Measurements from ENCODE around the gene CHRNA10.

The CHRNA10 gene

GRCh38 chr11:3665336-3666022 lies 5.7 kb downstream of the CHRNA10 start:
- Histone ChIP-seq H2AFZ (ENCODE audit: low read depth, low read length) (no peak overlapping the region), H3K9me3 (ENCODE audit: control insufficient read depth, low read length) (no peaks in the 10 kb centered on the region), H3K9ac (ENCODE audit: low read length) (no peak overlapping the region), H2AK5ac (ENCODE audit: low read length, severe bottlenecking) (no peak overlapping the region), H2BK15ac (ENCODE audit: low read depth, poor library complexity, severe bottlenecking) (no peak overlapping the region), H3K4me1 (ENCODE audit: control insufficient read depth, insufficient read depth, low read depth, low read length) (peaks cover 3% of the 10 kb centered on the region), H3K4me2 (ENCODE audit: low read length, poor library complexity, severe bottlenecking) (no peak overlapping the region), H2BK5ac (ENCODE audit: low read depth, low read length, poor library complexity, severe bottlenecking) (no peak overlapping the region), H3K27me3 (ENCODE audit: control insufficient read depth in 1 of 2, insufficient read depth in 1 of 2, low read length in 2 of 2) (no peaks in the 10 kb centered on the region), H3K4ac (ENCODE audit: low read depth in 1 of 2, low read length in 2 of 2) (no peak overlapping the region), H2BK12ac (ENCODE audit: low read length in 2 of 2) (no peak overlapping the region), H4K91ac (ENCODE audit: low read length) (peak overlapping the region; percentile 11), H4K8ac (ENCODE audit: low read length) (no peak overlapping the region), H3K18ac (ENCODE audit: low read depth in 1 of 2, low read length in 2 of 2) (no peak overlapping the region), H3K23ac (ENCODE audit: low read length in 2 of 2) (no peak overlapping the region), H3K27ac (ENCODE audit: low read length, poor library complexity, severe bottlenecking) (no peak overlapping the region), H3K4me3 (ENCODE audit: insufficient read depth in 1 of 2, low read depth in 1 of 2, low read length in 2 of 2) (no peak overlapping the region), H2BK120ac (ENCODE audit: low read depth, low read length) (no peak overlapping the region), H3K14ac (ENCODE audit: low read length in 2 of 2) (no peak overlapping the region), H3K36me3 (ENCODE audit: control insufficient read depth in 1 of 2, insufficient read depth in 2 of 2, low read depth in 1 of 2, low read length in 2 of 2) (peaks cover 60 to 61% of the 10 kb centered on the region in 2 experiments), H3K79me1 (replicated peaks; ENCODE audit: low read length, poor library complexity, severe bottlenecking) (no peaks in the 10 kb centered on the region)
- no peak for DNase-seq
- WGBS = 98% methylated on average over 6 of the region's 6 CpGs

GRCh38 chr11:3664032-3664630 lies 7.1 kb downstream of the CHRNA10 start:
- H2AK5ac ChIP-seq (ENCODE audit: low read length, severe bottlenecking) = no peak overlapping the region
- H4K8ac ChIP-seq (ENCODE audit: low read length) = no peak overlapping the region
- H2BK12ac ChIP-seq (ENCODE audit: low read length in 2 of 2) = no peak overlapping the region
- H3K36me3 ChIP-seq (ENCODE audit: control insufficient read depth in 1 of 2, insufficient read depth in 2 of 2, low read depth in 1 of 2, low read length in 2 of 2) = peaks cover 47 to 50% of the 10 kb centered on the region in 2 experiments
- H4K91ac ChIP-seq (ENCODE audit: low read length) = no peak overlapping the region
- no peak overlapping the region for H3K23ac ChIP-seq (ENCODE audit: low read length in 2 of 2)
- peaks cover 3% of the 10 kb centered on the region for H3K4me1 ChIP-seq (ENCODE audit: control insufficient read depth, insufficient read depth, low read depth, low read length)
- H3K27ac ChIP-seq (ENCODE audit: low read length, poor library complexity, severe bottlenecking) = no peak overlapping the region
- no peak overlapping the region for H2AFZ ChIP-seq (ENCODE audit: low read depth, low read length)
- H3K9me3 ChIP-seq (ENCODE audit: control insufficient read depth, low read length) = no peaks in the 10 kb centered on the region
- H3K4me2 ChIP-seq (ENCODE audit: low read length, poor library complexity, severe bottlenecking) = no peak overlapping the region
- no peak for DNase-seq
- H2BK120ac ChIP-seq (ENCODE audit: low read depth, low read length) = no peak overlapping the region
- no peak overlapping the region for H3K4ac ChIP-seq (ENCODE audit: low read depth in 1 of 2, low read length in 2 of 2)
- no peak overlapping the region for H3K9ac ChIP-seq (ENCODE audit: low read length)
- no peak overlapping the region for H2BK5ac ChIP-seq (ENCODE audit: low read depth, low read length, poor library complexity, severe bottlenecking)
- WGBS = 96% methylated on average over 10 of the region's 10 CpGs
- H3K14ac ChIP-seq (ENCODE audit: low read length in 2 of 2) = no peak overlapping the region
- H3K4me3 ChIP-seq (ENCODE audit: insufficient read depth in 1 of 2, low read depth in 1 of 2, low read length in 2 of 2) = no peak overlapping the region
- H2BK15ac ChIP-seq (ENCODE audit: low read depth, poor library complexity, severe bottlenecking) = no peak overlapping the region
- H3K79me1 ChIP-seq (replicated peaks; ENCODE audit: low read length, poor library complexity, severe bottlenecking) = no peaks in the 10 kb centered on the region
- peaks cover 2% of the 10 kb centered on the region in 2 experiments for H3K27me3 ChIP-seq (ENCODE audit: control insufficient read depth in 1 of 2, insufficient read depth in 1 of 2, low read length in 2 of 2)
- H3K18ac ChIP-seq (ENCODE audit: low read depth in 1 of 2, low read length in 2 of 2) = no peak overlapping the region

- Histone ChIP-seq H3K27ac (ENCODE audit: low read length, poor library complexity, severe bottlenecking) (no peak overlapping the region), H2BK120ac (ENCODE audit: low read depth, low read length) (no peak overlapping the region), H3K27me3 (ENCODE audit: control insufficient read depth in 1 of 2, insufficient read depth in 1 of 2, low read length in 2 of 2) (peaks cover 8 to 11% of the 10 kb centered on the region in 2 experiments), H2BK5ac (ENCODE audit: low read depth, low read length, poor library complexity, severe bottlenecking) (no peak overlapping the region), H3K14ac (ENCODE audit: low read length in 2 of 2) (no peak overlapping the region), H3K18ac (ENCODE audit: low read depth in 1 of 2, low read length in 2 of 2) (no peak overlapping the region), H3K79me1 (replicated peaks; ENCODE audit: low read length, poor library complexity, severe bottlenecking) (no peaks in the 10 kb centered on the region), H3K36me3 (ENCODE audit: control insufficient read depth in 1 of 2, insufficient read depth in 2 of 2, low read depth in 1 of 2, low read length in 2 of 2) (peaks cover 38 to 43% of the 10 kb centered on the region in 2 experiments), H4K91ac (ENCODE audit: low read length) (no peak overlapping the region), H3K4me1 (ENCODE audit: control insufficient read depth, insufficient read depth, low read depth, low read length) (peaks cover 3% of the 10 kb centered on the region), H3K4me2 (ENCODE audit: low read length, poor library complexity, severe bottlenecking) (no peak overlapping the region), H2AFZ (ENCODE audit: low read depth, low read length) (no peak overlapping the region), H2BK12ac (ENCODE audit: low read length in 2 of 2) (no peak overlapping the region), H3K4me3 (ENCODE audit: insufficient read depth in 1 of 2, low read depth in 1 of 2, low read length in 2 of 2) (no peak overlapping the region), H2AK5ac (ENCODE audit: low read length, severe bottlenecking) (no peak overlapping the region), H2BK15ac (ENCODE audit: low read depth, poor library complexity, severe bottlenecking) (no peak overlapping the region), H4K8ac (ENCODE audit: low read length) (no peak overlapping the region), H3K9me3 (ENCODE audit: control insufficient read depth, low read length) (no peaks in the 10 kb centered on the region), H3K23ac (ENCODE audit: low read length in 2 of 2) (no peak overlapping the region), H3K4ac (ENCODE audit: low read depth in 1 of 2, low read length in 2 of 2) (no peak overlapping the region), H3K9ac (ENCODE audit: low read length) (no peak overlapping the region)
- DNase-seq = no peak
Observed at GRCh38 chr11:3662856-3663255, 8.3 kb downstream of the CHRNA10 start.

GRCh38 chr11:3660960-3661359 lies 10.2 kb downstream of the CHRNA10 start:
- peak overlapping the region; percentile 27 for H4K91ac ChIP-seq (ENCODE audit: low read length)
- 95% methylated on average over 2 of the region's 2 CpGs for WGBS
- H3K9ac ChIP-seq (ENCODE audit: low read length) = no peak overlapping the region
- peaks cover 11% of the 10 kb centered on the region in 2 experiments for H3K27me3 ChIP-seq (ENCODE audit: control insufficient read depth in 1 of 2, insufficient read depth in 1 of 2, low read length in 2 of 2)
- no peak overlapping the region for H3K4me3 ChIP-seq (ENCODE audit: insufficient read depth in 1 of 2, low read depth in 1 of 2, low read length in 2 of 2)
- no peak overlapping the region for H2BK15ac ChIP-seq (ENCODE audit: low read depth, poor library complexity, severe bottlenecking)
- H3K4me2 ChIP-seq (ENCODE audit: low read length, poor library complexity, severe bottlenecking) = no peak overlapping the region
- H3K4ac ChIP-seq (ENCODE audit: low read depth in 1 of 2, low read length in 2 of 2) = no peak overlapping the region
- H2BK12ac ChIP-seq (ENCODE audit: low read length in 2 of 2) = no peak overlapping the region
- H2AFZ ChIP-seq (ENCODE audit: low read depth, low read length) = no peak overlapping the region
- H3K23ac ChIP-seq (ENCODE audit: low read length in 2 of 2) = no peak overlapping the region
- no peak overlapping the region for H2BK5ac ChIP-seq (ENCODE audit: low read depth, low read length, poor library complexity, severe bottlenecking)
- no peaks in the 10 kb centered on the region for H3K4me1 ChIP-seq (ENCODE audit: control insufficient read depth, insufficient read depth, low read depth, low read length)
- no peak overlapping the region for H2BK120ac ChIP-seq (ENCODE audit: low read depth, low read length)
- no peak for DNase-seq
- H3K18ac ChIP-seq (ENCODE audit: low read depth in 1 of 2, low read length in 2 of 2) = no peak overlapping the region
- no peak overlapping the region for H2AK5ac ChIP-seq (ENCODE audit: low read length, severe bottlenecking)
- H3K9me3 ChIP-seq (ENCODE audit: control insufficient read depth, low read length) = no peaks in the 10 kb centered on the region
- peaks cover 23 to 24% of the 10 kb centered on the region in 2 experiments for H3K36me3 ChIP-seq (ENCODE audit: control insufficient read depth in 1 of 2, insufficient read depth in 2 of 2, low read depth in 1 of 2, low read length in 2 of 2)
- H3K27ac ChIP-seq (ENCODE audit: low read length, poor library complexity, severe bottlenecking) = no peak overlapping the region
- no peaks in the 10 kb centered on the region for H3K79me1 ChIP-seq (replicated peaks; ENCODE audit: low read length, poor library complexity, severe bottlenecking)
- H4K8ac ChIP-seq (ENCODE audit: low read length) = no peak overlapping the region
- no peak overlapping the region for H3K14ac ChIP-seq (ENCODE audit: low read length in 2 of 2)

Data from mesenchymal stem cell (in vitro differentiated cells and primary cell).